Activated T-cell treated with anti-CD3 and anti-CD28 coated beads, Interleukin-2, amount 50 U/mL, for 4 hours (primary cell): ENCODE measurements around the gene PARP8. TPM values are rescaled to one million over a fixed set of nuclear protein-coding genes. Genes with fewer than 3 reads are reported as not detected.

Experiments
- ATAC-seq, 2 donors: fragments of 200-7000 bp; cut with Tn5 transposase; one replicate each; pipeline ENCODE4 v1.10.0; 2021
- DNase-seq: peaks from one replicate; pipeline ENCODE4 v3.0.0-alpha.2; 2020
- H3K27me3 Mint-ChIP-seq: one replicate; pipeline ENCODE4 v1.8.0; 2021; ENCODE audit warnings: low read depth, mixed read lengths
- H3K36me3 Mint-ChIP-seq: one replicate; pipeline ENCODE4 v1.8.0; 2022; ENCODE audit warnings: mixed read lengths; ENCODE audit not compliant: insufficient read depth
- H3K4me1 Mint-ChIP-seq: one replicate; pipeline ENCODE4 v1.8.0; 2021; ENCODE audit warnings: low read depth, mixed read lengths
- H3K4me3 Mint-ChIP-seq: one replicate; pipeline ENCODE4 v1.8.0; 2021; ENCODE audit warnings: mild to moderate bottlenecking, moderate library complexity, mixed read lengths
- H3K9me3 Mint-ChIP-seq: one replicate; pipeline ENCODE4 v1.8.0; 2021; ENCODE audit warnings: mixed read lengths
- total RNA-seq, 3 donors: library from RNA; stranded (reverse); gene quantifications; one replicate each; pipeline ENCODE4 v1.2.1, GENCODE V29; 2021

PARP8 gene
- total RNA-seq, 3 donors from 2014 or later: 12.4 to 22.3 (median 19.8) TPM

- no peak for DNase-seq
- Mint-ChIP-seq H3K4me1 (peaks cover 8% of the 10 kb centered on the region), H3K27me3 (peaks cover 19% of the 10 kb centered on the region), H3K4me3 (no peak overlapping the region), H3K9me3 (no peaks in the 10 kb centered on the region), H3K36me3 (no peaks in the 10 kb centered on the region)
- no peak for ATAC-seq
These were observed 208.5 kb downstream of the PARP8 start for GRCh38 chr5:50875002-50875344.

GRCh38 chr5:50878470-50878869 is 212.0 kb downstream of the PARP8 start:
- H3K36me3 Mint-ChIP-seq: no peaks in the 10 kb centered on the region
- peaks cover 13% of the 10 kb centered on the region for H3K27me3 Mint-ChIP-seq
- H3K4me1 Mint-ChIP-seq: peaks cover 8% of the 10 kb centered on the region
- DNase-seq (no peak), ATAC-seq (no peak)
- H3K4me3 Mint-ChIP-seq: no peak overlapping the region
- H3K9me3 Mint-ChIP-seq: no peaks in the 10 kb centered on the region

- Mint-ChIP-seq H3K27me3 (peaks cover 12% of the 10 kb centered on the region), H3K9me3 (no peaks in the 10 kb centered on the region), H3K36me3 (no peaks in the 10 kb centered on the region), H3K4me1 (no peaks in the 10 kb centered on the region), H3K4me3 (no peak overlapping the region)
- no peak for ATAC-seq
- DNase-seq: no peak
These were observed 215.0 kb downstream of the PARP8 start for GRCh38 chr5:50881407-50881806.

DNA sequence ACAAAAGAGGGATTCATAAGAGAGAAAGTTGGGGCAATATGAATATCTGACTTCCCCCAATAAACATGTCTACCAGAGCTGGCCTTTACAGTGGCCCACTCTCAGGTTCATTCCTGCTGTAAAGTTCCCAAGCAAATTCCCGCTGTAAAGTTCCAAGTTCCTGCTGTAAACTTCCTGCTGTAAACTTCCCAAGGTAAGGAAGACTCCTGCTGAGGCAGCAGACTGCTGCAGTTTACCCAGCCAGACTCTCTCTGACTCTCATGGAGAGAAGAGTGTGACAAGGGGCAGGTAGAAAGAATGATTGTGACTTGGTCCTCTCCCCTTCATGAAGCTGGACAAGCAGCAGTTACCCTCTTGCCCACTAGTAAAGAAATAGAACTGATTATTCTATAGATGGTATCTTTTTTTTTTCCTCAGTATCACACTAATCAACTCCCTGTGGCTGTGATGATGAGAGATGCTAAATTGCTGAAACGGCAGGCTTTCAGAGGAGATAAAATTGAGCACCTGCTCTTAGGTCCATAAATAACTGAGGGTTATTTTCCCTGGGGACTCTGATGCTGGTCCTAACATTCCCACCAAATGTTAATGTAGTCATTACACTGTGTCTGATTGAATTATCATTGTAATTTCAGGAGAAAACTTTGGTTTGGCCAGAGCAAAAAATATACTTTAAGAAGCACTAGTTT is 220.4 kb downstream of the PARP8 start:
- no peak overlapping the region for H3K4me3 Mint-ChIP-seq
- no peaks in the 10 kb centered on the region for H3K4me1 Mint-ChIP-seq
- H3K36me3 Mint-ChIP-seq: no peaks in the 10 kb centered on the region
- H3K9me3 Mint-ChIP-seq: no peaks in the 10 kb centered on the region
- DNase-seq: no peak
- no peaks in the 10 kb centered on the region for H3K27me3 Mint-ChIP-seq
- no peak for ATAC-seq

DNA sequence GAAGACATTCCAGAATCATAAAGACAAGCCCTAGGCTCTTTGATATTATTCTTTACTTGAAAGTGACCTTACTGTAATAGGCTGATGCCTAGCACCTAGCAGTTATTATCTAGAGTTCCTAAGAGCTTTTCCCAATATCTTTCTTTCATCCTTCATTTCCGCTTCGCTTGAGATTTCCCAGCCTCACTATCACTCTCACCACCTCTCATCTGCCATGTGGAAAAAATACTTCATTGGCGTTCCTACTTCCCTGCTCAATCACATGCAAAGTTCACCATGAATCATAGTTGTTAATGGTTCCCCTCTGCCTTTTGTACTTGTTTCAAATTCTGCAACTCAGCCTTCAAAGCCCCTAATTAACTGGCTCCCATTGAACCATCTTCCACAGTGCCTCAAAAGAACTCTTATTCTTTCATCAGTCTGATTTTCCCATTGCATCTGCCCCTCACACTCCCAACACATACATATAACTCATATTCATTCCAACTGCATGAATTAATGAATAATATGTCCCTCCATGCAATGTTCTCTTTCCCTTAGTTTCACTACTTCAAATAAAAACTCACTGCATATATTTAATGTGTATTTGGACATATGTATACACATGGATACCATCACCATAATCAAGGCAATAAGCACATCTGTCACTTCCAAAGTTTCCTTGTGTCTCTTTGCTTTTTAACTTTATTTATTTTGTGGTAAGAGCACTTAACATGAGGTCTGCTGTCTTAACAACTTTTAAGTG is 221.6 kb downstream of the PARP8 start:
- no peak overlapping the region for H3K4me3 Mint-ChIP-seq
- ATAC-seq (no peak), DNase-seq (no peak)
- H3K4me1 Mint-ChIP-seq: no peaks in the 10 kb centered on the region
- no peaks in the 10 kb centered on the region for H3K9me3 Mint-ChIP-seq
- no peaks in the 10 kb centered on the region for H3K27me3 Mint-ChIP-seq
- H3K36me3 Mint-ChIP-seq: no peaks in the 10 kb centered on the region

- Mint-ChIP-seq H3K36me3 (no peaks in the 10 kb centered on the region), H3K4me3 (no peak overlapping the region), H3K9me3 (no peaks in the 10 kb centered on the region)
These were observed 222.3 kb downstream of the PARP8 start for GRCh38 chr5:50888751-50889150.

DNA sequence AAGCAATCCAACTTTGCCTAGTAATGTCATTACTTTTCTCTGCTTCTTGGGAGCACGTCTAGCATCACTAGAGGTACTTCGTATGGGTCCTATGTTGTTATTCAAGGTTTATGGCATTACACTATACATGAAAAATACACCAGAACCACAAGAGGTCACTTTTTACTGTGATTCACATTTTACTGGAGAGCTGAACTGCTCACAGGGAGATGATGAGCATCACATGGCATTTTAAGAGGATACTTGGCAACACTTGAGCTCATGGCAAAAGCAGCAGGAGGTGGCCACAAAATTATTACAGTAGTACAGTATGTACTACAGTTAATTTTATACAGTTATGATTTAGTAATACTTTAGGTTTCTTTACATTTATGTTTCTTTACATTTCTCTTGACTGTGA is 223.4 kb downstream of the PARP8 start:
- no peaks in the 10 kb centered on the region for H3K36me3 Mint-ChIP-seq
- H3K4me1 Mint-ChIP-seq: no peaks in the 10 kb centered on the region
- DNase-seq: no peak
- no peak for ATAC-seq
- no peaks in the 10 kb centered on the region for H3K27me3 Mint-ChIP-seq
- no peaks in the 10 kb centered on the region for H3K9me3 Mint-ChIP-seq
- H3K4me3 Mint-ChIP-seq: no peak overlapping the region

More at GRCh38 chr5:50888751-50889150, 222.3 kb downstream of the PARP8 start:
- Mint-ChIP-seq H3K27me3 (no peaks in the 10 kb centered on the region), H3K4me1 (no peaks in the 10 kb centered on the region)
- no peak for DNase-seq
- ATAC-seq: no peak

Other genes with a start within 250 kb of the PARP8 start
- 10 to 100 TPM; 42.1 to 61.6 (median 57.2) TPM for gene EMB, start 225.3 kb upstream of the PARP8 start, total RNA-seq